GM21447 (cell line): Measurements from ENCODE around the gene MMP17.

ENCODE experiments used
- ATAC-seq: cut with Tn5 transposase; IDR thresholded peaks from one replicate; pipeline ENCODE4 v1.9.1; 2021; ENCODE audit not compliant: unreplicated experiment

The MMP17 gene

GRCh38 chr12:131827961-131828534 lies at the start of gene MMP17:
TSS of gene MMP17 (plus strand) at chr12:131828393. CDS start at chr12:131828495, 102 bp downstream.
- no peak for ATAC-seq

GRCh38 chr12:131779027-131779426 lies 49.2 kb upstream of the MMP17 start:
- ATAC-seq, result no peak

GRCh38 chr12:131782061-131782460 lies 46.1 kb upstream of the MMP17 start:
- ATAC-seq, result no peak

DNA sequence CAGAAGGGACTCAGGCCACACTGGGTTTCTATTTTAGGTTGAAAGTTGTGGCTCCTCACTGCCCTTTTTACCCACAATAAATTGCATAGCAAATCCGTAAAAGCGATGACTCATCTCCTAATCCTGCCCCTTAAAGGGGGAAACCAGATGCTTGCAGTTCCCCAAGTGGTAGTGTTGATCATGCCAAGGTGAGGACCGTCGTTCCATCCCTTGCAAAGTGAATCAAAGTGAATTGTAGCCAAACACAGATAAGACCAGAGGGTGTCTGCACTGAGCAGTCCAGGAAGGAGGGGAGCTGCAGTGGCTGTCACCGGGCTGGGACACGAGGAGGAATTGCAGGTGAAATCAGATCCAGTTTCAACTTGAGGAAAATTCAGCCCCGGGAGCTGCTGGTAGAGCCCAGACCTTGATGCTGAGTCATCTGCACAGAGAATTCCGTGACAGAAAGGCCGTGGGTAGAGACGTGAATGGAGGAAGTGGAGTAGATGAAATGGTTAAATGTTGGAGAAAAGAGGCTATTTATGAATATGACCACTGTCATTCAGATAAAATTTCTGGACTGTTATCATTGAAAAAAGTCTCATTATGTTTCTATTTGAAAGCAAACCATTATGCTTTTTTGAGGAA lies 44.2 kb upstream of the MMP17 start:
- ATAC-seq, result peak; percentile 85

- no peak for ATAC-seq
Observed at GRCh38 chr12:131784909-131785762, 43.1 kb upstream of the MMP17 start.

DNA sequence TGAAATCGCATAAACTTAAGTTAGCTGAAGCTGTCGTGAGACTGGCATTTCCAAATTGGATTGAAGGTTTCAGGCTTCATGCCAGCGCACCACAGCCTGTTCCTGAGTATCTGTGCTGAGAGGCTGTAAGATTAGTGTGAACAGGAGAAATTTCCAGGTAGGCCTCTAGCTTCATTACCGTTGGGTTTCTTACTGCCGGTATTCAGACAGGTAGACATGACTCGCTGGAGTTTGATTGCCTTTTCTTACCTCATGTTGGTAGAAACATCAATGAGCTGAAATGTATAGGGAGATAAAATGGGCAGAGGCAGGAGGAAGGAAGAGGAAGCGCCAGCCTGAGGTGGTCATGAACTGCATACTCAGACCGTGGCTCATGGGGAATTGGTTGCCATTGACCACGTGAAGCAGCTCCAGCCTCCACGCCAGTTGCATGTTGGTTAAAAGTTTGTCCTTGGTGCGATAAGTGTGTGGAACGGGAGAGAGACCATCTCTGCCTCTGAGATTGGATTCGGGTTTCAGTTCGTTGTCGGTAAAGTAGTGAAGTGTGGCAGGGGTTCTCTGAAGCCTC lies 42.3 kb upstream of the MMP17 start:
- ATAC-seq, result no peak

- ATAC-seq, result no peak
Observed at GRCh38 chr12:131786331-131786730, 41.9 kb upstream of the MMP17 start.

DNA sequence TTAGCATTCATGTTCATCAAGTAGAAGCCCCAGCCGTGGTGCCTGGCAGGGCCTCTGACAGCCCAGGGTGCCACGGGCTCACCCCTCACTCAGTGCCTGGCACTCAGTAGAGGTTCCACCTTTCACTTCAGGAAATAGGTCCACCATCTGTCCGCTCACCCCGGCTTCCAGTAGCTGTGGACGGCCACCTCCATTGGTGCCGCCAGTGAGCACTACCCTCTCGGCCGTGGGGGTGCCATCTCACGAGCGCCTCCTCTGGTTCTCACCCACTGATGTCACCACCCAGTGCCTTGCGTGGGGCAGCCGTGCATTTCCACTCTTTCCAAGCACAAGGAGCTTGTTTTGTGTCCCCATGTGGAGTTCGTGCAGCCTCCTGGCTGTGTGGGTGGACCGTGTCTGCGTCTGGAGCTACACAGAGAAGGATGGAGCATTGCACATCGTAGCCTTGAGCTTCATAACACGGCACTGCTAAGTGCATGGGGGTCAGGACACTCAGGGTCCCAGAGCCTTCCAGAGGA lies 41.0 kb upstream of the MMP17 start:
- ATAC-seq, result no peak

DNA sequence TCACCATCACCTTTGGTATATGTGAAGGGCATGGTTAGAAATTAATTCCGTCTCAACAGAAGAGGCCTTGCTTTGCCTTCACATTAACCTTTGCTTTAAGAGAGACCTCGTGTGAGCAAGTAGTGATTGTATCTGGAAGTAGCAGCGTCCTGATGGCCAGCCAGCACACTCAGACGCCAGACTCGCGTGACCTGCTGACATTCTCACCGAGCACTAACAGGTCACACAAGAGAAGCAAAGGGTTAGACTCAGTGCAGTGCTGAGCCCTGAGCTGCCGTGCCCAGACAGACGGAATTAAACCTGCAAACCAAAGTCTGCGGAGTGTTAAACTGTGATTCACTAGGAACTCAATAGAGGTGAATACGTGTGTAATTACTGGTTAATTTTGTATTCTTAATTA lies 40.1 kb upstream of the MMP17 start:
- no peak for ATAC-seq

- no peak for ATAC-seq
Observed at GRCh38 chr12:131789638-131790037, 38.6 kb upstream of the MMP17 start.

DNA sequence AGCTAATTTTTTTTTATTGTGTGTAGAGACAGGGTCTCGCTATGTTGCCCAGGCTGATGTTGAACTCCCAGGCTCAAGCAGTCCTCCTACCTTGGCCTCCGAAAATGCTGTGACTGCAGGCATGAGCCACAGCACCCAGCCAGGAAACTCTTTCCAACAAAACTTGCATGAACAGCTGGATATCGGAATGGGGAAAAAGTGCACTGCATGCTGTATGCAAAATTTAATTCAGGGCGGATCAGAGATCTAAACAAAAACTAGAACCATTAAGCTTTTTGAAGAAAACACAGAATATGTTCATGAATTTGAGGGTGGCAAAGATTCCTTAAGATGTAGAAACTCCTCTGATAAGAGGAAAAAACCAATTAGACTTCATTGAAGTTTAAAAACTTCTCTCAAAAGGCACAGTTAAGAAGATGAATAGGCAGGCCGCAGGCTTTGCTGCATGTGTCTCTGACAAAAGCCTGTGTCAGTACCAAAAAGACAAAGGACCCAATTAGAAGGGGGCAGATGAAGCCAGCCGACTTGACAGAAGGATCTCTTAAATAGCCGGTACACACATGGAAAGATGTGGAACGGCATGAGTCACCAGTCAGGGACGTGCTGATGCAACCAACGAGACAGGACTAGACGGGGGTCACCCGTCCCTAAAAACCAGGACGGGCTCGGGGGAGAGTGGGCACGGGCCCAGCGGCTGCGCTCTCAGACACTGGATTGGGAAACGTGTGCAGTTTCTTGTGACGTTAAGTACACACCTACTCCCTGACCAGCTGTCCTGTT lies 34.8 kb upstream of the MMP17 start:
- ATAC-seq, result no peak

- ATAC-seq, result no peak
Observed at GRCh38 chr12:131794061-131794460, 34.1 kb upstream of the MMP17 start.

GRCh38 chr12:131794573-131794972 lies 33.6 kb upstream of the MMP17 start:
- no peak for ATAC-seq

- no peak for ATAC-seq
Observed at GRCh38 chr12:131795064-131795463, 33.1 kb upstream of the MMP17 start.

DNA sequence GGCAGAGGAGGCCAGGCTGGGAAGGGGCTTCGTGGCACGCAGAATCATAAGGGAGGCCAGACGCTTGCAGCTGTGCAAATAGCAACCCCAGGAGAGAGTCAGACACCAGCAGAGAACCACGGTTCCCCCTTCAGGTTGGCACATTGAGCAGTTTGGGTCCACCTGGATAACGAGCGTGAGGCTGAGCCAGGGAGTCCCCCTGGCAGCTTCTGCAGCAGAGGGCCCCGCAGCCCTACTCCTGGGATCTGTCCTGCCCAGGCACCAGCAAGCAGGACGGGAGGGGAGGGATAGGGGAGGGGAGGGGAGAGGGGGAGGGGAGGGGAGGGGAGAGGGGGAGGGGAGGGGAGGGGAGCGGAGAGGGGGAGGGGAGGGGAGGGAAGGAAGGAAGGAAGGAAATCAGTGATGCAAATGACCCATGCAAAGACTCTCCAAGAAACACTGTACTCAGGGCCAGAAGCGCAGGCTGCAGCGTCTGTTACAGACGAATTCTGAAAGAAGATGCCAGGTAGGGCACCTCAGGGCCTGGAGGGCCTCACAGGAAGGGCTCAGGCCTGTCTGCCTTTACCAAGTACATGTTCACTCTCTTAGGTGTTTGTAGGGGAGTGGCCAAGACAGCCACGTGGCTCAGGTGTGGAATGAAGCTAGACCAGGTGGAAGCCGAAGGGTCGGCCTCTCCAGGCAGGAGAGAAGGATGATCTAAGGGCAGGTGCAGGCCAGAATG lies 32.3 kb upstream of the MMP17 start:
- ATAC-seq, result no peak

- ATAC-seq, result no peak
Observed at GRCh38 chr12:131796411-131796736, 31.8 kb upstream of the MMP17 start.

- no peak for ATAC-seq
Observed at GRCh38 chr12:131796754-131797587, 31.2 kb upstream of the MMP17 start.

- ATAC-seq, result no peak
Observed at GRCh38 chr12:131797588-131797934, 30.6 kb upstream of the MMP17 start.

GRCh38 chr12:131799195-131799594 lies 29.0 kb upstream of the MMP17 start:
- no peak for ATAC-seq
